Cardiac fibroblast (primary cell): ENCODE results near the gene HMGCLL1.
A peak's percentile ranks its signal among the peaks of the same experiment; 100 is the strongest.

Experiments
- DNase-seq, 2 donors: peaks; one replicate each; pipeline versions ENCODE4 v3.0.0 to v3.0.0-alpha.2; 2010; ENCODE audit warnings: low read depth in 2 of 2
- H3K4me3 ChIP-seq, 2 donors: replicated peaks in 1 of 2; 1 replicate in 1 of 2; 2 replicates in 1 of 2; pipeline ENCODE4 v1.5.1; 2011; ENCODE audit warnings: low read depth in 2 of 2, low read length in 2 of 2, mild to moderate bottlenecking in 2 of 2, moderate library complexity in 1 of 2
- TF ChIP-seq, protein P1 (sequence below): IDR thresholded peaks from one replicate; pipeline ENCODE4 v1.5.1; 2011; ENCODE audit warnings: low read depth, mild to moderate bottlenecking, low read length, inconsistent platforms

HMGCLL1 gene

DNA sequence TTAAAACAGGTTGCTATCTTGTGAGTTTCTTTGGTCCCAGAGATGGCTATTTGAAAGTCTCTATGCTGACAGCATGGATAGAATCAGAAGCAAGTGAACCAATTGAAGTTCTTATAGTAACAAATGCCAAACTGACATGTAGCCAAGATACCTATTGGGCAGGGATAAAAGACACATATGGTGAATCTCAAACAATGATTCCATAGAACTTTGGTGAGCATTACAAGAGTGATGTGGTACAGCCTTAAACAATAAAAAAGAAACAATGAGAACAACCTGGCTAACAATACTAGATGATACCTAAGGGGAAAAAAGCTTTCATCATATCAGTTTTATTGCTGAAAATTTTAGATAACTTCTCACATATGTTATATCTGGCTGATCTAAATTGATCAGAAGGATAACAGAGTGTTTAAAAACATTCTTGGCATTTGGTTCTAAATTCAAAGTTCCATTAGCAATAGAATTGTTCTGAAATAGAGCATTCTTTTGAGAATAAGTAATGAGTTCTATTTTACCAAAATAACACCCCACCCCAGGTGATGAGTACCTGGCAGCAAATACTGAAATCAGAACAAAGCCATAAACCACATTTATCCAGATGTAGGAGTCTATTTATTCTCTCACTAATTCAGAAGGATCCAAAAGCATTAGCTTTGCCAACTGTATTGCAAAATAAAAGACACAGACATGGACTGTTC is 5.8 kb upstream of the HMGCLL1 start:
- TF ChIP-seq, protein P1, sequence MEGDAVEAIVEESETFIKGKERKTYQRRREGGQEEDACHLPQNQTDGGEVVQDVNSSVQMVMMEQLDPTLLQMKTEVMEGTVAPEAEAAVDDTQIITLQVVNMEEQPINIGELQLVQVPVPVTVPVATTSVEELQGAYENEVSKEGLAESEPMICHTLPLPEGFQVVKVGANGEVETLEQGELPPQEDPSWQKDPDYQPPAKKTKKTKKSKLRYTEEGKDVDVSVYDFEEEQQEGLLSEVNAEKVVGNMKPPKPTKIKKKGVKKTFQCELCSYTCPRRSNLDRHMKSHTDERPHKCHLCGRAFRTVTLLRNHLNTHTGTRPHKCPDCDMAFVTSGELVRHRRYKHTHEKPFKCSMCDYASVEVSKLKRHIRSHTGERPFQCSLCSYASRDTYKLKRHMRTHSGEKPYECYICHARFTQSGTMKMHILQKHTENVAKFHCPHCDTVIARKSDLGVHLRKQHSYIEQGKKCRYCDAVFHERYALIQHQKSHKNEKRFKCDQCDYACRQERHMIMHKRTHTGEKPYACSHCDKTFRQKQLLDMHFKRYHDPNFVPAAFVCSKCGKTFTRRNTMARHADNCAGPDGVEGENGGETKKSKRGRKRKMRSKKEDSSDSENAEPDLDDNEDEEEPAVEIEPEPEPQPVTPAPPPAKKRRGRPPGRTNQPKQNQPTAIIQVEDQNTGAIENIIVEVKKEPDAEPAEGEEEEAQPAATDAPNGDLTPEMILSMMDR: no peak
- DNase-seq: no peak
- H3K4me3 ChIP-seq: no peak overlapping the region

DNA sequence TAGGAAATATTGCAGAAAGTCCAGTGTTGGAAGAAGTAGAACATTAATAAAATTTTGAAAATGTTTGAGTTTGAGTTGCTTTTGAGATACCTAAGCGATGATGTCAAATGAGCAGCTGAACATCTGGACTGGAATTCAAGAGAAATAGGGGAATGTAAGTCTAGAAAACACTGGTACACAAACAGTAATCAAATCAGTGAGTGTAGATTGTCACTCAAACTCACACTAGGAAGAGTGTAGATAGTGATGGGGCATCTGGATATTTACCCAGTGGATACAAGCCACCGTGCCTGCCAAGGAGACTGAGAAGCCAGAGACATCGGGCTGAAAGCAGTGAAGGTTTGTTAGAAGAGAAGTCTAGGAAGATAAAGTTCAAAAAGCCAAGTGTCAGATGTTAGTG is 2.2 kb downstream of the HMGCLL1 start:
- DNase-seq: no peak
- no peak overlapping the region for H3K4me3 ChIP-seq
- TF ChIP-seq, protein P1: no peak

DNA sequence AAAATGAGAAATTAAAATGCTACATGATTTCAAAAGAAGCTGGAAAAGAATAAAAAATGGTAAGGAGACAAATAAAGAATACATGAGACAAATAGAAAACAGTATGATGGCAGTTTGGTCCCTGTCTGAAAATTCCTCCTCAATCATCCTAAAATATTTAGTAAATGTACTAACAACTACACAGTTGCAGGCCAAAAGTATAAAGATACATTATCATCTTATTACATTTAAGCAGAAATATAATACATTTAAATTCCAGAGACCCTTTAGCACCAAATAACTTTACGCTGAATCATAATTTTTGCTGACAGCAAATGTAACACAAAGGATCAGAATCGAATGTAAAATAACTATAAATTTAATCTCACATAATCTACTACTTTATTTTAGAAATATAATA is 4.4 kb downstream of the HMGCLL1 start:
- H3K4me3 ChIP-seq: no peak overlapping the region
- DNase-seq: no peak
- TF ChIP-seq, protein P1: no peak

DNA sequence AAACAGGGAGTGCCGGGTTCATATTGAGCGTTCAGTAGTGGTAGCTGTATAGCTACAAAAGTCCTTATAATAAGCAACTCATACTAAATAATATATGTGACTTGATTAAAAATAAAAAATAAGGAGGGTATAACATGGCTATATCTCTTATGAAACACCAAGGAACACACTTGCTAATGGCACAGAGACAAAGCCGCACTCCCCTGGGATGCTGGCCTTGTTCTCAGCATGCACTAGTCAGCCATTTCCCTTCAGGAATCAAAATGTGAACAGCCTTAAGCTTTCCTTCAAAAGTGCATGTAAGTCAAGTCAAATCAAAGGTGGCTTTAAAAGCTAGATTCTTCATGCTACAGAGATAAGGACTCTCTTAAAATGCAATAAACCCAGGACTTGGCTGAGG is 9.4 kb downstream of the HMGCLL1 start:
- TF ChIP-seq, protein P1: no peak
- no peak for DNase-seq
- no peak overlapping the region for H3K4me3 ChIP-seq

DNA sequence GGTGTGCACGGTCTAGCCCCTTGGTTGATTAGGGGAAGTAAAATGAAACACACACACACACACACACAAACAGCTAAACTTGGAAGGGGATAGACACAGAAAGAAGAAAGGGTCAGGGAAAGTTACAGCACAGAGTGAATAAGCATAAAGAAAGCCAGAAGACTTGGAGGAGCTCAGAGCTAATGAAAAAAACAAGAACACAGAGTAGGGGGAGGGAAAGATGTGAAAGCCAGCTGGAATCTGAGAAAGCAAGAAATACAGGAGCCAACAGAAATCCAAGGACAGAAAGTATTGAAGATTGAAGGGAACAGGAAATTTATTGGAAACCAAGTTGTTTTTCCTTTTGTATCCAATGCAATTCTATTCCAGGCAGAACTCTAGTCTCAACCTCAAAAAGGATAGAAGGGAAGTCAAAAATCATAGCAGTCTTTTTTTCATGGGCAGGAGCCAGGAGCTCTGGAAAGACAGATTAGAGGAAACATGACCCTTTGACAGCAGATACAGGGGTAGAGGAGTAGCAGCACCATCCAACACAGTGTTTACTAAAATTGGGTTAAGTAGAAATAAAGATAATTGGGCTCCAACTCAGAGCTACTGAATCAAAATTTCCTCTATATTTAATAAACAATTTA is 10.1 kb downstream of the HMGCLL1 start:
- TF ChIP-seq, protein P1: no peak
- peak in 1 of 2 donors; percentile 2 for DNase-seq
- no peak overlapping the region for H3K4me3 ChIP-seq

DNA sequence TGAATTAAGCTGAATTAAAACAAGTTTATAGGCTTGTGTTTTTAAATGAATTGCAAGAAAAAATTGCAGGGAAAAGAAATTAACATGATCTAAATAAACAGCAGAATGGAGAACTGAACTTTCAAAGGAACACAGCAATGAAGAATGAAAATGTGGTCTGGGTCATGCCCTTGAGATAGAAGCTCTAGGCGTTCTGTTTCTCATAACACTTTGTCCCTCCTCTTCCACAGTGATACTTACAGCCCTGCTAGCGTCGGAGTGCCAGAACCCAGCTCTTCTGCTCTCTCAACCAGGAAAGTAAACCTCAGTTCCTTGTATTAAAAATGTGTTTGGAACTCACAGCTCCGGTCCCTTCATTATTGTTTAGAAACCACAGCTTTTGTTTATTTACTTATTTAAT is 11.4 kb downstream of the HMGCLL1 start:
- TF ChIP-seq, protein P1: no peak
- no peak for DNase-seq
- H3K4me3 ChIP-seq: no peak overlapping the region
